ENCODE data around the gene MBNL2.

MBNL2 gene

GRCh38 chr13:97276862-97277269 lies 54.7 kb downstream of the MBNL2 start:
- DNase-seq, result no peak

- DNase-seq, result no peak
Observed at GRCh38 chr13:97278435-97279411, 56.6 kb downstream of the MBNL2 start.

GRCh38 chr13:97279913-97280312 lies 57.8 kb downstream of the MBNL2 start:
- no peak for DNase-seq

- DNase-seq, result no peak
Observed at GRCh38 chr13:97280478-97280877, 58.3 kb downstream of the MBNL2 start.

GRCh38 chr13:97281028-97281427 lies 58.9 kb downstream of the MBNL2 start:
- DNase-seq, result no peak

- DNase-seq, result no peak
Observed at GRCh38 chr13:97282705-97283104, 60.6 kb downstream of the MBNL2 start.

GRCh38 chr13:97283888-97284287 lies 61.8 kb downstream of the MBNL2 start:
- DNase-seq, result no peak

GRCh38 chr13:97284558-97284957 lies 62.4 kb downstream of the MBNL2 start:
- DNase-seq, result no peak

- no peak for DNase-seq
Observed at GRCh38 chr13:97285221-97285955, 63.3 kb downstream of the MBNL2 start.

- no peak for DNase-seq
Observed at GRCh38 chr13:97286317-97287046, 64.3 kb downstream of the MBNL2 start.

- DNase-seq, result no peak
Observed at GRCh38 chr13:97287047-97287383, 64.9 kb downstream of the MBNL2 start.

GRCh38 chr13:97288486-97288900 lies 66.4 kb downstream of the MBNL2 start:
- DNase-seq, result no peak

GRCh38 chr13:97289514-97290298 lies 67.6 kb downstream of the MBNL2 start:
- DNase-seq, result no peak

GRCh38 chr13:97295283-97296182 lies 73.4 kb downstream of the MBNL2 start:
- DNase-seq, result no peak

- DNase-seq, result no peak
Observed at GRCh38 chr13:97296740-97297139, 74.6 kb downstream of the MBNL2 start.

GRCh38 chr13:97298816-97299215 lies 76.7 kb downstream of the MBNL2 start:
- DNase-seq, result no peak

- DNase-seq, result no peak
Observed at GRCh38 chr13:97300871-97301270, 78.7 kb downstream of the MBNL2 start.

GRCh38 chr13:97301382-97302095 lies 79.4 kb downstream of the MBNL2 start:
- no peak for DNase-seq

- no peak for DNase-seq
Observed at GRCh38 chr13:97302611-97303010, 80.5 kb downstream of the MBNL2 start.

GRCh38 chr13:97306106-97306505 lies 84.0 kb downstream of the MBNL2 start:
- DNase-seq, result no peak

GRCh38 chr13:97306645-97307044 lies 84.5 kb downstream of the MBNL2 start:
- no peak for DNase-seq

Data from CD4-positive, alpha-beta T cell treated with Interleukin-10 for 1 hour (primary cell).